HepG2 (cell line): ENCODE results near the gene ARPC1A. TPM values are rescaled to one million over a fixed set of nuclear protein-coding genes. Genes with fewer than 3 reads are reported as not detected.

ENCODE experiments used
- ATAC-seq: fragments of 200-7000 bp; cut with Tn5 transposase; 3 replicates; pipeline ENCODE4 v1.9.1; 2020; ENCODE audit warnings: mild to moderate bottlenecking, moderate library complexity
- BruUV-seq: library from RNA; stranded (reverse); fragments of 400-500 nt; replicated peaks from 2 replicates; lab custom pipeline; 2021; lab: Mats Ljungman, UMichigan
- CTCF ChIA-PET: fragments of 300-600 bp; formaldehyde crosslinking; extraction: SDS; loops from one replicate; lab custom pipeline; 2021; ENCODE audit warnings: low total read pairs, inconsistent platforms, low intra/inter-chr PET ratio; lab: Yijun Ruan, JAX
- POLR2A ChIA-PET: fragments of 350-600 bp; sonication (Branson Sonifier 250); formaldehyde crosslinking; loops from one replicate; lab custom pipeline; 2020; ENCODE audit warnings: antibody characterized with exemption, inconsistent platforms; lab: Yijun Ruan, JAX
- DNase-seq: peaks from one replicate; pipeline ENCODE4 v3.0.0-alpha.2; 2015; ENCODE audit warnings: low spot score
- FAIRE-seq: peaks from 3 replicates; lab custom pipeline; 2011; peaks lifted over from hg19 to GRCh38; lab: Jason Lieb, UNC
- H2AFZ ChIP-seq: one replicate; pipeline ENCODE4 v1.6.1; 2011; ENCODE audit warnings: low read length, inconsistent platforms
- H3K27ac ChIP-seq: fragments of 300-600 bp; 3 replicates; pipeline ENCODE4 v1.8.0; 2011; ENCODE audit warnings: mixed run types, mild to moderate bottlenecking, mixed read lengths, low read length, inconsistent platforms; ENCODE audit not compliant: insufficient read depth; ENCODE audit errors: extremely low read length
- H3K27me3 ChIP-seq, 2 experiments: fragments of 200-600 bp in 1 of 2; 2 replicates in 1 of 2; 3 replicates in 1 of 2; pipeline versions ENCODE4 v1.6.0 to v1.8.0; 2011; ENCODE audit warnings: low read length in 2 of 2, mild to moderate bottlenecking in 2 of 2, moderate library complexity in 2 of 2, inconsistent platforms in 1 of 2; ENCODE audit not compliant: insufficient read depth in 2 of 2, control insufficient read depth in 1 of 2
- H3K36me3 ChIP-seq, 2 experiments: fragments of 200-600 bp in 1 of 2; replicated peaks in 1 of 2; 2 replicates in 1 of 2; 3 replicates in 1 of 2; pipeline versions ENCODE4 v1.5.1 to v1.8.0; 2011; ENCODE audit warnings: low read length in 2 of 2, inconsistent platforms in 1 of 2; ENCODE audit not compliant: insufficient read depth in 2 of 2, control insufficient read depth in 1 of 2
- H3K4me1 ChIP-seq: 2 replicates; pipeline ENCODE4 v1.5.1; 2012; ENCODE audit warnings: low read length, inconsistent platforms; ENCODE audit not compliant: insufficient read depth
- H3K4me2 ChIP-seq: 2 replicates; pipeline ENCODE4 v1.6.0; 2011; ENCODE audit warnings: low read depth, low read length, inconsistent platforms
- H3K4me3 ChIP-seq, 3 experiments: fragments of 200-600 bp in 1 of 3; sonication (generic), shearing (Covaris generic) in 1 of 3; replicated peaks in 1 of 3; 2 replicates each; pipeline ENCODE4 v1.5.1; 2011 to 2016; ENCODE audit warnings: low read length in 3 of 3, inconsistent platforms in 2 of 3, low read depth in 2 of 3, mild to moderate bottlenecking in 2 of 3, control low read depth in 1 of 3, mixed read lengths in 1 of 3; ENCODE audit not compliant: insufficient read depth in 1 of 3
- H3K79me2 ChIP-seq: one replicate; pipeline ENCODE4 v1.6.1; 2011; ENCODE audit warnings: low read length, inconsistent platforms; ENCODE audit not compliant: insufficient read depth
- H3K9ac ChIP-seq: 2 replicates; pipeline ENCODE4 v1.6.0; 2011; ENCODE audit warnings: mild to moderate bottlenecking, low read depth, low read length, inconsistent platforms; ENCODE audit not compliant: insufficient read depth
- H3K9me3 ChIP-seq: 2 replicates; pipeline ENCODE4 v1.5.1; 2012; ENCODE audit warnings: mild to moderate bottlenecking, low read length
- H4K20me1 ChIP-seq: 2 replicates; pipeline ENCODE4 v1.6.0; 2011; ENCODE audit warnings: inconsistent platforms, mild to moderate bottlenecking, low read length, moderate library complexity; ENCODE audit not compliant: insufficient read depth
- HOXA3 ChIP-seq: sonication (generic); formaldehyde crosslinking; IDR thresholded peaks from 2 replicates; pipeline ENCODE4 v1.5.0; 2020; ENCODE audit warnings: missing genetic modification reagents
- NR2F1 ChIP-seq, 2 experiments: fragments of 450-650 bp in 1 of 2; formaldehyde crosslinking in 1 of 2; IDR thresholded peaks; 2 replicates each; pipeline versions ENCODE4 v1.5.0 to v1.6.1; 2016 to 2020; ENCODE audit warnings: mild to moderate bottlenecking in 1 of 2, missing compliant biosample characterization in 1 of 2, missing genetic modification reagents in 1 of 2, moderate library complexity in 1 of 2
- TP53 ChIP-seq: sonication (generic); formaldehyde crosslinking; conservative IDR thresholded peaks from 2 replicates; pipeline ENCODE4 v1.4.0; 2020; ENCODE audit warnings: missing genetic modification reagents
- WIZ ChIP-seq: sonication (generic); formaldehyde crosslinking; IDR thresholded peaks from 2 replicates; pipeline ENCODE4 v1.5.1; 2020; ENCODE audit warnings: mild to moderate bottlenecking, missing genetic modification reagents
- ZNF121 ChIP-seq: sonication (generic); formaldehyde crosslinking; IDR thresholded peaks from 2 replicates; pipeline ENCODE4 v1.5.0; 2020; ENCODE audit warnings: mild to moderate bottlenecking, missing genetic modification reagents
- WGBS: methylation state at CpG from one replicate; pipeline ENCODE4 v1.1.6; 2017; ENCODE audit warnings: low lambda C conversion rate; 5-methylcytosine and 5-hydroxymethylcytosine counted together
- in situ Hi-C: cut with HindIII; loops from 2 replicates; pipeline ENCODE4 v1.10.0; 2017; ENCODE audit warnings: low pct_unique_long_range_greater_than_20kb; ENCODE audit not compliant: extremely low pct_ligation_motif_present
- intact Hi-C: fragments of 100-400 bp; cut with micrococcal nuclease; formaldehyde crosslinking; loops from one replicate; pipeline ENCODE4 v1.10.0; 2022; ENCODE audit not compliant: unreplicated experiment
- polyA plus RNA-seq, 8 experiments: library from polyadenylated mRNA; depleted of rRNA in 3 of 8; stranded (reverse) in 7 of 8; unstranded in 1 of 8; fragments of >200 nt; fragmentation: Illumina TruSeq in 4 of 8; extraction: Trizol in 4 of 8; gene quantifications; 2 replicates each; pipeline versions ENCODE4 v1.2.1 to v1.2.3, GENCODE V29; 2011 to 2016; ENCODE audit warnings: low read depth in 4 of 8, missing spikeins in 1 of 8, mixed read lengths in 1 of 8; ENCODE audit not compliant: insufficient read depth in 1 of 8
- total RNA-seq, 5 experiments: library from RNA; depleted of rRNA; stranded (reverse); fragments of >200 nt; fragmentation: Illumina TruSeq; extraction: Trizol; gene quantifications; 2 replicates each; pipeline ENCODE4 v1.2.3, GENCODE V29; 2016; ENCODE audit warnings: low read depth in 1 of 5

The ARPC1A gene
- total and polyA plus RNA-seq, 2 of the 13 experiments (the other 11 are each of a cell fraction or from before 2014, with no cell fraction given), result 44.3 to 88.5 TPM

DNA sequence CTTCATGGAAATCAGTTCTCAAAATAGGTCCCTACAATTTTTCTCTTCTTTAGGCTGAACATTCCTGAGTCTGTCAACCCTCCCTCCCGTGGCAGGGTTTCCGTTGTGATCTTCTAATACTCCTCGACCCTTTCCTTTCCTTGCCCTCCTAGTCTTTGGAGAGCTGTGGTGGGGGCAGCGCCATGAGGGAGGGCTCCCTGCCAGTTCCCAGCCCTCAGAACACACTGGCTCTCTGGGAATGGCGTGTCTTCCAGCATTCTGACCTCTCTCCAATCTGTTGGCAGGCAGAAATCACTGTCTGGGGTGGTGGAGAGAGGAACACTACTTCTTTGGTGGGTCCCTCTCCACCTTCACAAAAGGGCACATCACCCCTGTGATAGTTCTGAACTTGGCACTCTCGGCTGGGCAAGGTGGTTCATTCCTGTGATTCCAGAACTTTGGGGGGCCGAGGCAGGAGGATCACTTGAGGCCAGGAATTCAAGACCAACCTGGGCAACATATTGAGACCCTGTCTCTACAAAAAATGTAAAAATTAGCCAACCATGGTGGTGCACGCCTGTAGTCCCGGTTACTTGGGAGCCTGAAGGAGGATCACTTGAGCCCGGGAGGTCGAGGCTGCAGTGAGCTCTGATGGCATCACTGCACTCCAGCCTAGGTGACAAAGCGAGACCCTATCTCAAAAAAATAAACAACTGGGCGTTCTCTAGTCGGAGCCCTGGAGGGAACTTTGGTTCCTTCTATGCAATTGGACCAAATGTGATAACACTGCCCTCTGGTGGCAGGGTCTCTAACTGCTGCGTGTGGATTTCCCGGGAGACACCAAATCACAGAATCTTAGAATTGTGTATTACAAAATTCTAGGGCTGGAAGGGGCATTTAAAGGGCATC lies 13.1 kb upstream of the ARPC1A start (continued):
- TF ChIP-seq HOXA3 (CRISPR knock-in tag) (no peak), NR2F1 (CRISPR knock-in tag; IDR thresholded peaks at IDR 0.05) (no peak)

DNA sequence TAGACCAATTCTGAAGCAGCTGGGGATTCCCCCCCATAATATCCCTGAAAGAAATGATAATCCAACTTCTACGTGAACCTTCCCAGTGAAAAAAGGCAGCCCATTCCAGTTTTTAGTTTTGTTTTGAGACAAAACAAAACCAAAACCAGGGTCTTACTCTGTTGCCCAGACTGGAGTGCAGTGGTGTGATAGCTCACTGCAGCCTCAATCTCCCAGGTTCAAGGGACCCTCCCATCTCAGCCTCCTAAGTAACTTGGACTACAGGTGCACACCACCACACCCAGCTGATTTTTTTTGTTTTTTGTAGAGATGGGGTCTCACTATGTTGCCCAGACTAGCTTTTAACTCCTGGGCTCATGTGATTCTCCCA lies 12.5 kb upstream of the ARPC1A start:
- Histone ChIP-seq H3K4me3 (no peak overlapping the region), H4K20me1 (no peaks in the 10 kb centered on the region), H3K27ac (no peak overlapping the region), H3K79me2 (no peaks in the 10 kb centered on the region), H3K27me3 (no peaks in the 10 kb centered on the region), H3K36me3 (no peaks in the 10 kb centered on the region), H3K4me2 (peak overlapping the region; percentile 36), H2AFZ (peak overlapping the region; percentile 64), H3K9me3 (no peaks in the 10 kb centered on the region; the same call in 1 of the 2 replicates), H3K4me1 (peaks cover 13% of the 10 kb centered on the region), H3K9ac (peak overlapping the region; percentile 27; the same call in 1 of the 2 replicates)
- DNase-seq (no peak), FAIRE-seq (no peak), ATAC-seq (no peak)
- no peak for TF ChIP-seq TP53 (CRISPR knock-in tag)
- 0 out of 2 replicates have a peak, but pooled peaks have one; percentile 13 for TF ChIP-seq ZNF121 (CRISPR knock-in tag)
- TF ChIP-seq WIZ, result no peak
- intact Hi-C loops (loop anchor here (1.0 to 5.0 kb wide), 3 partner anchors 39 to 273 kb away; partner anchors contain the start of gene SMURF1), in situ Hi-C loops (loop anchor here (5.0 kb wide), 1 partner anchor 271 kb away; no protein-coding TSS in a partner anchor)
- ChIA-PET CTCF (interaction anchor here (1.4 to 2.3 kb wide), 2 partner anchors 39 to 273 kb away, joined by 9 to 29 read pairs; no protein-coding TSS in a partner anchor), POLR2A (no interaction called here)
- 50% methylated on average over 1 of the region's 1 CpG for WGBS
- no TSS peak for BruUV-seq
